HG03135 (cell line): ENCODE results near the gene HIGD2A.
"Not testable (repeated sequence)": the region's sequence is repeated elsewhere in the genome, so short reads cannot be mapped to it uniquely, and the experiment has no call there.

Experiments
- ATAC-seq: cut with Tn5 transposase; IDR thresholded peaks from one replicate; pipeline ENCODE4 v1.9.1; 2021; ENCODE audit warnings: mild to moderate bottlenecking, moderate library complexity; ENCODE audit not compliant: unreplicated experiment

HIGD2A gene

GRCh38 chr5:176394096-176394495 lies 5.5 kb downstream of the HIGD2A start:
- ATAC-seq = no peak

GRCh38 chr5:176394881-176395675 lies 6.5 kb downstream of the HIGD2A start:
- ATAC-seq = no peak

- no peak for ATAC-seq
Observed at GRCh38 chr5:176396330-176396729, 7.8 kb downstream of the HIGD2A start.

GRCh38 chr5:176397736-176398420 lies 9.3 kb downstream of the HIGD2A start:
- no peak for ATAC-seq

- ATAC-seq = no peak
Observed at GRCh38 chr5:176400382-176401156, 12.0 kb downstream of the HIGD2A start.

GRCh38 chr5:176401281-176402205 lies 13.0 kb downstream of the HIGD2A start:
- no peak for ATAC-seq

GRCh38 chr5:176405656-176406435 lies 17.3 kb downstream of the HIGD2A start:
- no peak for ATAC-seq

GRCh38 chr5:176406436-176407052 lies 18.0 kb downstream of the HIGD2A start:
- no peak for ATAC-seq

- ATAC-seq = no peak
Observed at GRCh38 chr5:176407456-176408251, 19.1 kb downstream of the HIGD2A start.

- ATAC-seq = not testable (repeated sequence)
Observed at GRCh38 chr5:176408252-176408573, 19.7 kb downstream of the HIGD2A start.

GRCh38 chr5:176408590-176408989 lies 20.0 kb downstream of the HIGD2A start:
- ATAC-seq = no peak

GRCh38 chr5:176409765-176410164 lies 21.2 kb downstream of the HIGD2A start:
- no peak for ATAC-seq

- no peak for ATAC-seq
Observed at GRCh38 chr5:176410486-176411180, 22.1 kb downstream of the HIGD2A start.

GRCh38 chr5:176412517-176413254 lies 24.1 kb downstream of the HIGD2A start:
- ATAC-seq = no peak

GRCh38 chr5:176413255-176413565 lies 24.7 kb downstream of the HIGD2A start:
- ATAC-seq = no peak

- ATAC-seq = no peak
Observed at GRCh38 chr5:176413709-176414191, 25.2 kb downstream of the HIGD2A start.

GRCh38 chr5:176414704-176415103 lies 26.2 kb downstream of the HIGD2A start:
- ATAC-seq = no peak
